ENCODE measurements around the gene PIGA.

- TF ChIP-seq POLR2AphosphoS5 (IDR thresholded peaks at IDR 0.05; ENCODE audit: low read depth, low read length) (no peak), REST (IDR thresholded peaks at IDR 0.05; ENCODE audit: insufficient read depth in 1 of 2, low read depth in 2 of 2, low read length in 2 of 2) (no peak)
These were observed 8.8 kb upstream of the PIGA start for GRCh38 chrX:15344106-15344505.
